OCI-LY7 (cell line): ENCODE data around the gene HYLS1.

ENCODE experiments used
- EZH2phosphoT487 ChIP-seq: fragments of 200-600 bp; sonication (generic); IDR thresholded peaks from 2 replicates; pipeline ENCODE4 v1.6.1; 2018; ENCODE audit warnings: low read depth, borderline replicate concordance, mild to moderate bottlenecking, mixed run types, antibody characterized with exemption, low read length, moderate library complexity, mixed read lengths
- TF ChIP-seq, protein P1 (sequence below): fragments of 200-600 bp; sonication (generic); conservative IDR thresholded peaks from 2 replicates; pipeline ENCODE4 v1.5.1; 2014; ENCODE audit warnings: mild to moderate bottlenecking, antibody characterized with exemption, low read length, moderate library complexity, mixed read lengths

DNA sequence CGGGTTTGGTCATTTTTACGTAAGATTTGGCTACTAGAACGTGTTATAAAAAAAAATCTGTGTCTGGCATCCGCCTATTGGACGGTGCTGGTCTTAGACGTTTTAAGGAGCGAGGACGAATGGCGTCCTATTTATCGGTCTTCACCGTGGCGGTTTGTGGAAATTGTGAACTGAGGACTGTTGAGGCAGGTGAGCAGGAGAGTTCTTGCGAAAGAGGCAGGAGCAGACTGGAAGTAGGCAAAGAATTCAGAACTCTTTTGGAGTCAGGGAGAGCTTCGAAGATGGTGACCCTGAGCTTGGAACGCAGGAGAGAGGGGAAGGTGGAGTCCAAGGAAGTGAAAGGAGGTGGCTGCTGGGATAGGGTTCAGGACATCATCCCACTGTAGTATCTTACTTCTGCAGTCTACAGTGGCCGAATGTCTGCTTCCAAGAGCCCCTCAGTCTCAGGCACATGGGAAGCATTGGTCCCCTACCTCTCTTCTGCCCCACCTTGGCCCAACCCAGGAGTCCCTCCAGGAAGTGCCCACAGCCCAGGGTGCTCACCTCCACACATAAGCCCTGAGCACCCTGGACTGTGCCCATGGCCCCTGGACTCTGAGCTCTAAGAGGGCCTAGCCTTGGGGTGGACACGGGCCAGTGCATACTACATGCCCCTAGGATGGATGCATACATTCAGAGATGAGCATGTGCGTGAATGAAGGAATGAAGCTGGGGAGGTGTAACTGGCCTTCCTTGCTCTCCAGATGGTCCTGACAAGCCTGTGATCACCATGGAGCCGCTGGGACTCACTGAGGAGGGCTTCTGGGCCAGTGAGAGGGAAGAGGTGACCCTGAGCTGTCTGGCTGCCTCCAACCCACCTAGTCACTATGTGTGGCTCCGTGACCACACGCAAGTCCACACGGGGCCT is 62.1 kb downstream of the HYLS1 start:
- TF ChIP-seq, protein P1, sequence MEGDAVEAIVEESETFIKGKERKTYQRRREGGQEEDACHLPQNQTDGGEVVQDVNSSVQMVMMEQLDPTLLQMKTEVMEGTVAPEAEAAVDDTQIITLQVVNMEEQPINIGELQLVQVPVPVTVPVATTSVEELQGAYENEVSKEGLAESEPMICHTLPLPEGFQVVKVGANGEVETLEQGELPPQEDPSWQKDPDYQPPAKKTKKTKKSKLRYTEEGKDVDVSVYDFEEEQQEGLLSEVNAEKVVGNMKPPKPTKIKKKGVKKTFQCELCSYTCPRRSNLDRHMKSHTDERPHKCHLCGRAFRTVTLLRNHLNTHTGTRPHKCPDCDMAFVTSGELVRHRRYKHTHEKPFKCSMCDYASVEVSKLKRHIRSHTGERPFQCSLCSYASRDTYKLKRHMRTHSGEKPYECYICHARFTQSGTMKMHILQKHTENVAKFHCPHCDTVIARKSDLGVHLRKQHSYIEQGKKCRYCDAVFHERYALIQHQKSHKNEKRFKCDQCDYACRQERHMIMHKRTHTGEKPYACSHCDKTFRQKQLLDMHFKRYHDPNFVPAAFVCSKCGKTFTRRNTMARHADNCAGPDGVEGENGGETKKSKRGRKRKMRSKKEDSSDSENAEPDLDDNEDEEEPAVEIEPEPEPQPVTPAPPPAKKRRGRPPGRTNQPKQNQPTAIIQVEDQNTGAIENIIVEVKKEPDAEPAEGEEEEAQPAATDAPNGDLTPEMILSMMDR: no peak
- no peak for TF ChIP-seq EZH2phosphoT487
